ENCODE results near the gene S100A5.

The S100A5 gene

GRCh38 chr1:153506386-153506785 lies 34.3 kb downstream of the S100A5 start:
- no peak for DNase-seq

GRCh38 chr1:153505576-153505975 lies 35.2 kb downstream of the S100A5 start:
- no peak for DNase-seq

GRCh38 chr1:153503766-153504165 lies 37.0 kb downstream of the S100A5 start:
- no peak for DNase-seq

- no peak for DNase-seq
Measured at GRCh38 chr1:153498746-153499145, 42.0 kb downstream of the S100A5 start.

- DNase-seq: no peak
Measured at GRCh38 chr1:153495536-153495935, 45.2 kb downstream of the S100A5 start.

- DNase-seq: peak; percentile 56
Measured at GRCh38 chr1:153494976-153495535, 45.7 kb downstream of the S100A5 start.

- DNase-seq: no peak
Measured at GRCh38 chr1:153493343-153493960, 47.3 kb downstream of the S100A5 start.

GRCh38 chr1:153490272-153491051 lies 50.3 kb downstream of the S100A5 start:
- DNase-seq: peak; percentile 89

GRCh38 chr1:153488731-153489130 lies 52.0 kb downstream of the S100A5 start:
- DNase-seq: peak; percentile 78

- no peak for DNase-seq
Measured at GRCh38 chr1:153487707-153488106, 53.0 kb downstream of the S100A5 start.

Data from fibroblast of skin of abdomen (primary cell).